ENCODE measurements around the gene GCK.
"Not testable (repeated sequence)": the region's sequence is repeated elsewhere in the genome, so short reads cannot be mapped to it uniquely, and the experiment has no call there.

GCK gene

GRCh38 chr7:44180631-44181030 is 8.6 kb downstream of the GCK start:
- DNase-seq (ENCODE audit: low read depth, low spot score): no peak

- no peak for DNase-seq (ENCODE audit: low read depth, low spot score)
Measured at GRCh38 chr7:44177570-44178131, 11.6 kb downstream of the GCK start.

DNA sequence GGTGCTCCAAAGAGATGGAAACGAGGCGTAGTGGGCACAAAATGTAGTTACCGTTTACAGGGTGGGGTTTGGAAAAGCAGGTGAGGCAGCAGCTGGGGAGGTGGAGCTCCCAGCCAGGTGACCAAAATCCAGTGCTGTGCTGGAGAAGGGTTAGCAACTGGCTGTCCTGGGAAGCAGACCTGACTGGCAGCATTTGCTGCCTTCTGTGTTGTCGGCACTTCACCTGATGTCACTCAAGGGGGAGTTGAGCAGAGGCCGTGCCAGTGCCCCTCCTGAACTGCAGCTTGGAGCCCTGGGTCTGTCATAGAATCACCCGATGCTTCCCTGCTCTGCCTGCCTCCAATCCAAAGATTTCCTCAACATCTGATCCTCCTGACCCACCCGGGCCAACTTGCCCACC is 12.8 kb downstream of the GCK start:
- no peak for DNase-seq (ENCODE audit: low read depth, low spot score)

DNA sequence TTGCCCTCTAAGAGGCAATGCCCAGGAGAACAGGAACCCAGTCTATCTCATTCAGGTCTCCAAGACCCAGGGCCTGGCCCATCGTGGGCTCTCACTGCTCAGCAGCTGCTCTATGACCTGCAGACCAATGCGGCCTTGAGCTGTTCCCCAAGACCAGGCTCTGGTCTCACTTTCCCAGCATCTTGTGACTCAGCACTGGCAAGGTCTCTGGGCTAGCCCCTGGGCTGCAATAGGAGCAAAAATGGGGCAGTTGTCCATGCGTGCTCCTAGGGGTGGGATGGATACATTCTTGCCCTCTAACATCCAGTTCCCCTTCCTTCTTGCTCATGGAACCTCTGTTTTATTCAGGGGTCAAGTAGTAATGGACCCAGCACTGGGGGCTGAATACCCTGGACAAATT is 13.5 kb downstream of the GCK start:
- no peak for DNase-seq (ENCODE audit: low read depth, low spot score)

- not testable (repeated sequence) for DNase-seq (ENCODE audit: low read depth, low spot score)
Measured at GRCh38 chr7:44174694-44174948, 14.6 kb downstream of the GCK start.

- no peak for DNase-seq (ENCODE audit: low read depth, low spot score)
Measured at GRCh38 chr7:44173911-44174693, 15.1 kb downstream of the GCK start.

DNA sequence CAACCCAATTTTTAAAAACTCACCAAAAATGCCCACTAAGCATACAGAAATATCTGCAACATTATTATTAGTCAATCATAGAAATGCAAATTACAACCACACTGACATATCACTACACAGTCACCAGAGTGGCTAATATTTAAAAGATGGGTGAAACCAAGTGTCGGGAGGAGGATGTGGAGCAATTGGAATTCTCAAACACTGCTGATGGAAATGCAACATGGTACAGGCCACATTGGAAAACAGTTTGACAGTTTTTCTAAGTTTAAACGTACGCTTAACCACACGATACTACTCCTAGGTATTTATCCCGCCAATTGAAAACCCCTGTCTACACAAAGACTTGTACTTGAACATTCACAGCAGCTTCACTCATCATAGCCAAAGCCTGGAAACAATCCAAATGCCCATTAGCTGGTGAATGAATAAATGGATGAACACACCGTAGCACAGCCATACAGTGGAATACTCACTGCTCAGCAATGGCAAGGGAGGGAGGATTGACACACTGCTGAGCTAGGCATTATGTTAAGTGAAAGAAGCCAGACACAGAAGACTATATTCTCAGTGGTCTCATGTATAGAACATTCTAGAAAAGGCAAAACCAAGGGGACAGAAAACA is 16.3 kb downstream of the GCK start:
- no peak for DNase-seq (ENCODE audit: low read depth, low spot score)

DNA sequence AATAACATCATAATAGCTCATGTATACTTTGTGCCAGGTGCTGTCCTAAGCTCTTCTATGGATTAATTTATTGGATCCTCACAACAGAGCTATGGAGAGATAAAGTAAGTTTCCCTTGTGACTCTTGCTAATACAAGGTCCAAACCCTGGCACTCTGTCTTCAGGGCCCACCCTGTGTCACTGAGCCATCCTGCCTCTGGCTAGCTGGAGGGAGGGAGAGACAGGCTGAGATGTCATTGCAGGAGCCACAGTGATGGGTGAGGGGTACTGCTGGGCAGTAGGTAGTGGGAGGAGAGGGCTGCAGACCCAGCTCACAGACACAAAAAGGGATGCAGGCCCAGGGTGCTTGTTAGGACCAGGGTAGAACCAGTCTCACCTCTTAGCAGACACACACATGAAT is 16.9 kb downstream of the GCK start:
- no peak for DNase-seq (ENCODE audit: low read depth, low spot score)

GRCh38 chr7:44171901-44172300 is 17.3 kb downstream of the GCK start:
- DNase-seq (ENCODE audit: low read depth, low spot score): not testable (repeated sequence)

DNA sequence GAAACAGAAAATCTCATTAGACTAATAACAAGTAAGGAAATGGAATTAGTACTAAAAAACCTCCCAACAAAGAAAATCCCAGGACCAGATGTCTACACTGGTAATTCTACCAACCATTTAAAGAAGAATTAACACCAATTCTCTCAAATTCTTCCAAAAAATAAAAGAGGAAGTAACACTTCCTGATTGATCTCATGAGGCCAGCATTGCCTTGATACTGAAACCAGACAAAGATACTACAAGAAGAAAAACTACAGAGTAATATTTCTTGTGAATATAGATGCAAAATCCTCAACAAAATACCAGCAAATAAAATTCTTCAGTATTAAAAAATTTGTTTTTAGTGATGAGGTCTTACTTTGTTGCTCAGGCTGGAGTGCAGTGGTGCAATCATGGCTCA is 21.3 kb downstream of the GCK start:
- DNase-seq (ENCODE audit: low read depth, low spot score): no peak

- no peak for DNase-seq (ENCODE audit: low read depth, low spot score)
Measured at GRCh38 chr7:44163591-44163990, 25.6 kb downstream of the GCK start.

DNA sequence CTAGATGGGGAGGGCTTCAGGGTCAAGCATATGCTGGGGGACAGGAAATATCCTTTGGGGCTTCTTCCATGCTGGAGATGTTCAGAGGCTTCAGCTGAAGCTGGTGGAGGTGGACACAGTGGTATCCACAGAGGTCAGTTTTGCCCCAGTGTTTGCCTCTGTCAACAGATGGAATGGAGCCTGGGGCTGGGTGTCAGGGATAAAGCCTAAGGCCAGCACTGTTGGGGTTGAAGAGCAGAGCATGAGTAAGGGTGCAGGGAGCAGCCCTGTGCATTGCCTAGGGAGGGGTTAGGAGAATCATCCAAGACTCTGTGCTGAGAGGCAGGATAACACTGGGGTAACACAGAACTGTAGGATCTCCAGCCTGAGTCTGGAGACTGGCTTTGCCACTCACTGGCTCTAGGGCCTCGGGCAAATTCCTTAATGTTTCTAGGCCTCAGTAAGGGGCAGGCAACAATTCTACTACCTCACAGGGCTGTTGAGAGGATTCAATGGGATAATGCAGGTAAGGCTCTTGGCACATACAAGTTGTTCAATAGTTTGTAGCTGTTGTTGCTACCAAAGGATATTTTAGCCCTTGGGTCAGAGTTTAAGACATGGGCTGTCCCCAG is 26.3 kb downstream of the GCK start:
- no peak for DNase-seq (ENCODE audit: low read depth, low spot score)

DNA sequence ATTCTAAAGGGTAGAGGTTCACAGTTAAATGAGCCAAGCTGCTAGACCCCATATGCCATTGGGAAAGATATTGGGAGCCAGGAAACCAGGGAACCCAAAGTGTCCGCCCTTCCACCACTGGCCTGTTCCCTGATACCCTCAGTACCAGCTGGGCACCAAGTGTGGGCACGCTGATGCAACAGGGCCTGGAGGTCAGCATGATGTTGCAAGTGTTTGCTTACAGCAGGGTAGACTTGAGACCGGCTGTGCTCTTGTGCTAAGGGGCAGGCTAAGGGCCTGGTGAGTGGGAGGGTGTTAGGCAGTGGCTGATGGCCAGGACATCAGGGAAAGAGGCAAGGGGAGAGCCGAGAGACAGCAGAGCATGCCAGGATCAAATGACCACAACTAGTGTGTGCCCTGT is 27.1 kb downstream of the GCK start:
- DNase-seq (ENCODE audit: low read depth, low spot score): no peak

- no peak for DNase-seq (ENCODE audit: low read depth, low spot score)
Measured at GRCh38 chr7:44161371-44161770, 27.9 kb downstream of the GCK start.

- no peak for DNase-seq (ENCODE audit: low read depth, low spot score)
Measured at GRCh38 chr7:44159824-44160630, 29.2 kb downstream of the GCK start.

DNA sequence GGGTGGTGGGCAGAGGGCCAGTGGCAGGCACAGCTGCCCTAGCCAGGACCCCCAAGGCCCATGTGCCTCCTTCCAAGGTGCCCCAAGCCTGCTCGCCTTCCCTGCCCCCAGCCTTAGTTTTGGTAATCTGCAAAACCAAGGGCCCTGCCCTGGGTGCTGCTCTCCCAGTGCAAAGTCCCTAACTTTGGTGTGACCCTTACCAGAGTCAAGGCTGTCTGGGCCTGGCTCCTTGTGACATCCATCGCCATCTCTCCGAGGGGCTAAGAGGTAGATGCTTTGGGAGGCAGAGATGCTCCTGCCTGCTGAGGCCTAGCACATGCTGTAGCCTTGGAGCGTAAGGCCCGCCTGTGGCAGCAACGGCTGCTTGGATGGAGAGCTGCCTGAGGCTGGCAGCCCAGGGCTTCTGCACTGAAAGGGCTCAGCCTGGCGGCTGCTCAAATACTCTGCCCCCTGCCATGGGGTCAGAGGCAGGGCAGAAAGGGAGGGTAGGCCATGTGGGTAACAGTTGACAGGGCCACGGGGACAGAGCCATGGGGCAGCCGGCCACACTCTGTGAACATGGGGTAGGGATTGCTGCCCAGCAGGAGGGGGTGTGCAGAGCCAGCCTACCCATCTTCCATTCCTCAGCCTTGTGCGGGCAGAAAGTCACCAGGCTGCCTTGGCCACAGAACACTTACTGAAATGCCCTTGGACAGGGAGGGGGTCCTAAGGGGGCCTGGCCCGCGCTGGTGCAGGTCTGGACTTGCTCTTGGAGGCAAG is 30.2 kb downstream of the GCK start:
- DNase-seq (ENCODE audit: low read depth, low spot score): no peak

DNA sequence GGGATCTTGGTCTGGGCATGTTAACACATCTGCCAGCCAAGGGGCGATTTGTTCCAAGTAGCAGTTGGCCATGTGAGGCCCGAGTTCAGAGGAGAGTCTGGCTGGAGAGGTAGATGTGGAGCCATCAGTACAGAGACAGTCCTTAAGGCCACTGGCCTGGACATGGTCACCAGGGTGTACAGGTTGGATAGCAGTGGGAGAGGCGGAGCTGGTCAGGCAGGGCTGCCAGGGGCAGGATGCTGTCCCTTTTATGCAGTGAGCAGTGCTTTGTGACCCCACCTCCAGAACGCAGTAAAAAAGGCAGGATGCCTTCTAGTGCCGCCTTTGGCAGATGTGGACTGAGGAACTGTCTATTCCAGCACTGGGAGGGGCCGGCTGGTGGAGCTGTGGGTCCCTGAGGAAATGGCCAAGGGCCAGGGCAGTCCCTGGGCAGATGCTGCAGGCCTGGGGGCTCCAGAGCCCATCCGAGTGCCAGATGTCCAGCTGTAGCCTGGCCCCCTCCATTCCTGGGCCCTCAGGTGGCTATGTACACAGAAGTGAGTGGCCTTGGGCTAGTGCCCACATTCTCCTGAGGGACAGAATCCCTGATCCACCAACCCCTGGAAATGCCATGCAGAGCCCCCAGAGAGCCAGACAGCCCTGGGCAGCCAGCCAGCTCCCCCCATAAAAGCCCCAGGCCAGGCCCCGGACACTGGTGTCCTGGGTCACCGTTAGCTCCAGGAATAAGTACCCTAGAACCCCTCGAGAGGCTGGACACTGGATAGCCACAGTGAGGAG is 31.0 kb downstream of the GCK start:
- no peak for DNase-seq (ENCODE audit: low read depth, low spot score)

- DNase-seq (ENCODE audit: low read depth, low spot score): no peak
Measured at GRCh38 chr7:44157116-44158080, 31.8 kb downstream of the GCK start.

DNA sequence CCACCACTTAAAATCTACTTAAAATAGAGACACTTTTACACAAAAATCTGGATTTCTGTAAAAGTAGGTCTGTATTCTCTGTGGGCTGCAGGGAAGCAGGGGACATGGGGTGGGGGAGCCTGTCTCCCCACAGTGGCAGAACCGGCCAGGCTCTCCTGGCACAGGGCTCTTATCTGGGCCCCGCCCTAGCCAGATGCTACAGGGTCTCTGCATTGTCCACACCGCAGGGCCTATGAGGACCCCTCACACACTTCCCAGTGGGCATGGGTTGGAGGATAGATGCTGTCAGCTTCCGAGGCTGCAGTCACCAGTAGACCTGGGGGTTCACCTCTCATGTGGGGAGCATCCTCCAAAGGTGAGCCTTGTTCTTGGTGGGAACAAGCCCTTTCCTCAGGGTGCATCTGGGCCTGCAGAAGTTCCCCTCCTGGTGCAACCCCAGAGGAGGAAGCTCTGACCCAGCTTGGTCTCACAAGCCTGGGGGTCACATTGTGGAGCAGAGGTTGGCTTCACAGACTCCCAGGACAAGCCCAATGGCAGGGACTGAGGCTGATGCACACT is 32.7 kb downstream of the GCK start:
- DNase-seq (ENCODE audit: low read depth, low spot score): no peak
